ENCODE data around the gene BRK1.
"Not testable (repeated sequence)": the region's sequence is repeated elsewhere in the genome, so short reads cannot be mapped to it uniquely, and the experiment has no call there.

BRK1 gene

GRCh38 chr3:10115326-10116137 is at the start of gene BRK1:
TSS of gene BRK1 (plus strand) at chr3:10115675. CDS start at chr3:10115702, 27 bp downstream.
- DNase-seq = peak; percentile 96

DNA sequence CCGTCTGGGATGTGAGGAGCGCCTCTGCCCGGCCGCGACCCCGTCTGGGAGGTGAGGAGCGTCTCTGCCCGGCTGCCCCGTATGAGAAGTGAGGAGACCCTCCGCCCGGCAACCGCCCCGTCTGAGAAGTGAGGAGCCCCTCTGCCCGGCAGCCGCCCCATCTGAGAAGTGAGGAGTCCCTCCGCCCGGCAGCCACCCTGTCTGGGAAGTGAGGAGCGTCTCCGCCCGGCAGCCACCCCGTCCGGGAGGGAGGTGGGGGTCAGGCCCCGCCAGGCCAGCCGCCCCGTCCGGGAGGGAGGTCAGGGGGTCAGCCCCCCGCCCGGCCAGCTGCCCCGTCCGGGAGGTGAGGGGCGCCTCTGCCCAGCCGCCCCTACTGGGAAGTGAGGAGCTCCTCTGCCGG is 45.4 kb upstream of the BRK1 start:
- not testable (repeated sequence) for DNase-seq

GRCh38 chr3:10074666-10075065 is 40.8 kb upstream of the BRK1 start:
- no peak for DNase-seq

- DNase-seq = no peak
Measured at GRCh38 chr3:10081871-10082270, 33.6 kb upstream of the BRK1 start.

DNA sequence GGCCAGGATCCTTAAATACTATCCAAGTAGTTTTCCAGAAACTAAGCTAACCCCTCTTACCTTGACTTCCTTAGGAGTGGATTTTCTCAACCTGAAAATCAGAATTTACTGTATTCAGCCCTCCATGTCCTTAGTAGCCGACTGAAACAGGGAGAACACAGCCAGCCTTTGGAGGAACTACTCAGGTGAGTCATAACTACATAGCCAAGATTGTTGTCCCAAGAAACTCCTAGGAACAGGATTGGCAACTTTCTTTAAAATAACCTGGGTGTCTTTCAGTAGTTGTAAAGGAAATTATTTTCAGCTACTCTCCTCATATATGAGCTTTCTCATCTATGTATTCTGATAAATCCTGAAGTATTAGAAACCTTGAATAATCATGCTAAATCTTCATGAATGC is 29.7 kb upstream of the BRK1 start:
- no peak for DNase-seq

GRCh38 chr3:10088256-10088655 is 27.2 kb upstream of the BRK1 start:
- DNase-seq = no peak

GRCh38 chr3:10090179-10090578 is 25.3 kb upstream of the BRK1 start:
- no peak for DNase-seq

- not testable (repeated sequence) for DNase-seq
Measured at GRCh38 chr3:10090774-10091173, 24.7 kb upstream of the BRK1 start.

- DNase-seq = not testable (repeated sequence)
Measured at GRCh38 chr3:10091387-10091786, 24.1 kb upstream of the BRK1 start.

- DNase-seq = no peak
Measured at GRCh38 chr3:10093678-10094077, 21.8 kb upstream of the BRK1 start.

GRCh38 chr3:10099041-10099440 is 16.4 kb upstream of the BRK1 start:
- no peak for DNase-seq

DNA sequence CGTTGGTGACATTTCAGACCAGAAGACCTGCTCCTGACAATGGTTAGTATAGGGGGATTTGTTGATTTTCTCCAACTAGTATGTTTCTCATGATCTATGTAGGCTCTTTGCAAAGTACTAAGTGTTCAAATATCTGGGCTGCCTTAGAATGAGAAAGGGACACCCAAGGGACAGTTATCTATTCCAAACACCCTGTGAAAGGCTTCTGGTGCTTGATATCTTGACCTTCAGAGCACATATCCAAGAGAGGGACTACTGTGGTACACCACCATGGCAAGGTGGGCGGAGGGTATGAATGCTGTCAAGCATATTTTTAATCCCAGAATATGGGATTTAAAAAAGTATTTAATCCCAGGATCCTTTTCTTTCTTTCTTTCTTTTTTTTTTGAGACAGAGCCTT is 8.6 kb upstream of the BRK1 start:
- DNase-seq = no peak

- DNase-seq = no peak
Measured at GRCh38 chr3:10108091-10108490, 7.4 kb upstream of the BRK1 start, which contains the start of gene FANCD2OS. TSS of gene FANCD2OS (minus strand) at chr3:10108255. CDS start at chr3:10104774, 3,481 bp downstream.

- no peak for DNase-seq
Measured at GRCh38 chr3:10116138-10116460, 624 bp downstream of the BRK1 start.

- no peak for DNase-seq
Measured at GRCh38 chr3:10116928-10117327, 1.5 kb downstream of the BRK1 start.

DNA sequence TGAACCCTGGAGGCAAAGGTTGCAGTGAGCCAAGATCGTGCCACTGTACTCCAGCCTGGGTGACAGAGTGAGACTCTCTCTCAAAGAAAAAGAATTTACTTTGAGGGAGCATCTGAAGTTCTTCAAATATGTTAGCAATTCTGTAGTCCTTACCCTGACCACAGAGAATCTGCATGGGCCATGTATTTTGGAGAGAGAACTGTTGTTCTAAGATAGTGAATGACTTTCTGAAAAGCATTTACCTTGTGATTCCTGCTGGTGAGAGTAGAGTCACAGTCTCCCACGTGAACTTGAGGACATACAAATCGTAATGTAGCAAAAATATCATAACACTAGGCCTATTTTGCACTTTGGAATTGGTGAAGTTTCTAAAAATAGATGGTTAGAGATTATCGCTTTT is 3.9 kb downstream of the BRK1 start:
- DNase-seq = no peak

DNA sequence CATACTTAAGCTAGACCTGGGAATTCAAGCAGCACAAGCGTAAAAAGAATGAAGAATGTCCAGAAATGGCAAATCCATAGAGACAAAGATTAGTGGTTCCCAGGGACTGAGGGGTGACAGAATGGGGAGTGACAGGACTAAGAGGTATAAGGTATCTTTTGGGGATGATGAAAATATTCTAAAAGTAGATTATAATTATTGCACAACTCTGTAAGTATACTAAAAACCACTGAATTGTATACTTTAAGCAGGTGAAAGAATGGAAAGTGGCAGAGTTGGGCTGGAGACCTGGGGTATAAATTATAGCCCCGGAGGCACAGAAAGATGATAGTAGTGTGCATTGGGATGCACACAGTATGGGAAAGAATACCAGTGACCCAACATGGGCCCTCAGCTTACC is 5.6 kb downstream of the BRK1 start:
- DNase-seq = no peak

DNA sequence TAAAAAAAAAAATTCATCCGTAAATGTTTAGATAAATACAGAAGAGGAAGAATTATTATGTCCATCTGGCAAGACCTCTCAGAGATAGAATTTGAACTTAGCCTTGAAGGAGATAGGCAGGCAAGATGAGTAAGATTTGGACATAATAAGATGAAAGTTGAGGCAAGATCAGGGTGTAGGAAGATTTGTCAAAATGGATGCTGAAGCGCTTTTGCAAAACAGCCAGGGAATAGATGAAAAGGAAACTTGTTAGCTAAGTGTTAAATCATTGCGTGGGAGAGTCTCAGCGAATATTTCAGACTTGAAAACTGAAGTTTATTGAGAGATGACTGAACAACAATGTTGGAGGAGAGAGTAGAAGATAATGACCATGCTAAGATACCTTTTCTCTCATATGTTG is 7.2 kb downstream of the BRK1 start:
- DNase-seq = no peak

GRCh38 chr3:10135872-10136271 is 20.4 kb downstream of the BRK1 start:
- not testable (repeated sequence) for DNase-seq

DNA sequence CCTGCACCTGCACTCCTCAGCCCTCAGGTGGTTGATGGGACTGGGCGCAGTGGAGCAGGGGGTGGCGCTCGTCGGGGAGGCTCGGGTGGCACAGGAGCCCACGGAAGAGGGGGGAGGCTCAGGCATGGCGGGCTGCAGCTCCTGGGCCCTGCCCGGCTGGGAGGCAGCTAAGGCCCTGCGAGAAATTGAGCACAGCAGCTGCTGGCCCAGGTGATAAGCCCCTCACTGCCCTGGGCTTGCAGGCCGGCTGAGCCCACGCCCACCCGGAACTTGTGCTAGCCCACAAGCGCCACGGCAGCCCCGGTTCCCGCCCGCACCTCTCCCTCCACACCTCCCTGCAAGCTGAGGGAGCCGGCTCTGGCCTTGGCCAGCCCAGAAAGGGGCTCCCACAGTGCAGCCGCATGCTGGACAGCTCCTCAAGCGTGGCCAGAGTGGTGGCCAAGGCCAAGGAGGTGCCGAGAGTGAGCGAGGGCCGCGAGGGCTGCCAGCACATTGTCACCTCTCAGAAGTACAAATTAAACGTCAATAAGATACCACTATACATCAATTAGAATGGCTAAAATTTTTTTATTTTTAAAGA is 21.0 kb downstream of the BRK1 start:
- no peak for DNase-seq

DNA sequence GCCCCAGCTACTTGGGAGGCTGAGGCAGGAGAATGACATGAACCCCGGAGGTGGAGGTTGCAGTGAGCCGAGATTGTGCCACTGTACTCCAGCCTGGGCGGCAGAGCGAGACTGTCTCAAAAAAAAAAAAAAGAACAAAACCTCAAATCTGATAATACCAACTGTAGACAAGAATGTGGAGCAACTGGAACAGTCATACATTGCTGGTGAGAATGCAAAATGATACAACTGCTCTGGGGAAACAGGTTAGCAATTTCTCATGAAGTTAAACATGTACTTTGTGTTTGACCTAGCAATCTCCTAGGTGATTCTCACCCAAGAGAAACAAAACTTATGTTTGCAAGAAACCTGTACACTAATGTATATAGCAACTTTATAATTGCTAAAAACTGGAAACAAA is 21.7 kb downstream of the BRK1 start:
- no peak for DNase-seq

GRCh38 chr3:10140996-10141546 is 25.6 kb downstream of the BRK1 start:
- DNase-seq = no peak

DNA sequence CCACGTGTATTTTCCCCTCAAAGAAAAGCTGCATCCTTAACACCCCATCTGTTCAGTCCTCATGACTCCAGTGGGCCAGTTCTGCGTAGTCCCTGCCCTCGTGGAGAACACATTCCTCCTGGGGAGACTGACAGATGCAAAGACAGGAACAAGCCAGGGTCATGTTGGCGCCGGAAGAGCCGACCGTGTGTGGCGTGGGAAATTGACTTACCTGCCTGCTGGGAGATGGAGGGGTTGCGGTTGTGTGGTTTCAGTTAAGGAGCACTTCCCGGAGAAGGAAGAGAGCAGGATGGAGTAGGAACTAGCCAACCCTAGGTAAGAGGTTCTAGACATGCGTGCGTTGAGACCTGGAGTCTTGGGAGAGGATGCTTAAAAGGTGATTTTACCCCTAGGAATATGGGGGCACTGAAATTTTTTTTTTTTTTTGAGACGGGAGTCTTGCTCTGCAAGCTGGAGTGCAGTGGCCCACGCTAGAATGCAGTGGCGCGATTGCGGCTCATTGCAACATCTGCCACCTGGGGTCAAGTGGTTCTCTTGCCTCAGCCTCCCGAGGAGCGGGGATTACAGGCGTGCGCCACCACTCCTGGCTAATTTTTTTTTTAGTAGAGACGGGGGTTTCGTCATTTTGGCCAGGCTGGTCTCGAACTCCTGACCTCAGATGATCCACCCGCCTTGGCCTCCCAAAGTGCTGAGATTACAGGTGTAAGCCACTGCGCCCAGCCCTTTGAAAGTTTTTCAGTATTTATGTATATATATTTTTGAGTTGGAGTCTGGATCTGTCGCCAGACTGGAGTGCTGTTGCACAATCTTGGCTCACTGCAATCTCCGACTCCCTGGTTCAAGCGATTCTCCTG is 27.5 kb downstream of the BRK1 start:
- no peak for DNase-seq
